Mesothelial cell of epicardium (in vitro differentiated cells): ENCODE data around the gene C17orf113. TPM values are rescaled to one million over a fixed set of nuclear protein-coding genes. Genes with fewer than 3 reads are reported as not detected.

Experiments
- DNase-seq, 2 experiments: peaks; one replicate each; pipeline ENCODE4 v3.0.0; 2021; ENCODE audit warnings: low spot score in 2 of 2; ENCODE audit not compliant: unreplicated experiment in 2 of 2
- H3K27ac Mint-ChIP-seq: 2 replicates; pipeline ENCODE4 v1.8.0; 2021; ENCODE audit warnings: mixed read lengths
- H3K27me3 Mint-ChIP-seq: 2 replicates; pipeline ENCODE4 v1.8.0; 2021; ENCODE audit warnings: low read depth, mixed read lengths
- H3K36me3 Mint-ChIP-seq: 2 replicates; pipeline ENCODE4 v1.8.0; 2021; ENCODE audit warnings: mixed read lengths
- H3K4me1 Mint-ChIP-seq: 2 replicates; pipeline ENCODE4 v1.8.0; 2021; ENCODE audit warnings: mixed read lengths
- H3K4me3 Mint-ChIP-seq: 2 replicates; pipeline ENCODE4 v1.8.0; 2021; ENCODE audit warnings: mild to moderate bottlenecking, moderate library complexity, mixed read lengths
- H3K9me3 Mint-ChIP-seq: 2 replicates; pipeline ENCODE4 v1.8.0; 2021; ENCODE audit warnings: mixed read lengths
- total RNA-seq: library from RNA; stranded (reverse); gene quantifications from 3 replicates; pipeline ENCODE4 v1.2.1, GENCODE V29; 2021
- TF ChIP-seq, protein P1 (sequence below): fragments of 200-600 bp; sonication (generic); IDR thresholded peaks from one replicate; pipeline ENCODE4 v1.5.0; 2021; ENCODE audit warnings: antibody characterized with exemption; ENCODE audit not compliant: unreplicated experiment

C17orf113 gene
- total RNA-seq, 1 donor from 2014 or later: 5.1 TPM

- peaks cover 28% of the 10 kb centered on the region for H3K27me3 Mint-ChIP-seq
- no peak overlapping the region for H3K27ac Mint-ChIP-seq
- H3K4me1 Mint-ChIP-seq: peaks cover 32% of the 10 kb centered on the region
- H3K9me3 Mint-ChIP-seq: no peaks in the 10 kb centered on the region
- no peaks in the 10 kb centered on the region for H3K36me3 Mint-ChIP-seq
- peak overlapping the region; percentile 25 for H3K4me3 Mint-ChIP-seq
- DNase-seq: no peak
- TF ChIP-seq, protein P1, sequence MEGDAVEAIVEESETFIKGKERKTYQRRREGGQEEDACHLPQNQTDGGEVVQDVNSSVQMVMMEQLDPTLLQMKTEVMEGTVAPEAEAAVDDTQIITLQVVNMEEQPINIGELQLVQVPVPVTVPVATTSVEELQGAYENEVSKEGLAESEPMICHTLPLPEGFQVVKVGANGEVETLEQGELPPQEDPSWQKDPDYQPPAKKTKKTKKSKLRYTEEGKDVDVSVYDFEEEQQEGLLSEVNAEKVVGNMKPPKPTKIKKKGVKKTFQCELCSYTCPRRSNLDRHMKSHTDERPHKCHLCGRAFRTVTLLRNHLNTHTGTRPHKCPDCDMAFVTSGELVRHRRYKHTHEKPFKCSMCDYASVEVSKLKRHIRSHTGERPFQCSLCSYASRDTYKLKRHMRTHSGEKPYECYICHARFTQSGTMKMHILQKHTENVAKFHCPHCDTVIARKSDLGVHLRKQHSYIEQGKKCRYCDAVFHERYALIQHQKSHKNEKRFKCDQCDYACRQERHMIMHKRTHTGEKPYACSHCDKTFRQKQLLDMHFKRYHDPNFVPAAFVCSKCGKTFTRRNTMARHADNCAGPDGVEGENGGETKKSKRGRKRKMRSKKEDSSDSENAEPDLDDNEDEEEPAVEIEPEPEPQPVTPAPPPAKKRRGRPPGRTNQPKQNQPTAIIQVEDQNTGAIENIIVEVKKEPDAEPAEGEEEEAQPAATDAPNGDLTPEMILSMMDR: no peak
Observed at GRCh38 chr17:42051645-42052044, 1.2 kb upstream of the C17orf113 start.

DNA sequence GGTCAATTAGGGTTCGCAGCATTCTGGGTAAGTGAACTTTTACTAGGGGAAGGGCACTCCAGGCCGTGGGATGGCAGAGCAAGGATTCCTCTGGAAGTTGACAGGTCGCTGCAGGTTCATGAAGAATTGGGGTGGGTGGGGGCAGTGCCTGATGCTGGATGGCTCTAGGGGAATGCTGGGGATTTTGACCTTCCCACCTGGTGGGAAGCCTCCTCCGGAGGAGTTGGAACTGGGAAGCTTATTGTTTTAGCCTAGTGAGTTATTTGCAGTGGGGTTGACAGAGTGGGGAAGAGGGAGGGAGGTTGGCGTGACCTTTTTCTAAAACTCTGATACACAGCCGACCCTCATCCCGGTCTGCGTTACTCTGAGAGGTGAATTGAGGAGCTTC lies 606 bp upstream of the C17orf113 start:
- DNase-seq: no peak
- Mint-ChIP-seq H3K4me3 (peak overlapping the region; percentile 66), H3K4me1 (peaks cover 32% of the 10 kb centered on the region), H3K27ac (no peak overlapping the region), H3K36me3 (no peaks in the 10 kb centered on the region), H3K27me3 (peaks cover 28% of the 10 kb centered on the region), H3K9me3 (no peaks in the 10 kb centered on the region)
- TF ChIP-seq, protein P1: no peak

DNA sequence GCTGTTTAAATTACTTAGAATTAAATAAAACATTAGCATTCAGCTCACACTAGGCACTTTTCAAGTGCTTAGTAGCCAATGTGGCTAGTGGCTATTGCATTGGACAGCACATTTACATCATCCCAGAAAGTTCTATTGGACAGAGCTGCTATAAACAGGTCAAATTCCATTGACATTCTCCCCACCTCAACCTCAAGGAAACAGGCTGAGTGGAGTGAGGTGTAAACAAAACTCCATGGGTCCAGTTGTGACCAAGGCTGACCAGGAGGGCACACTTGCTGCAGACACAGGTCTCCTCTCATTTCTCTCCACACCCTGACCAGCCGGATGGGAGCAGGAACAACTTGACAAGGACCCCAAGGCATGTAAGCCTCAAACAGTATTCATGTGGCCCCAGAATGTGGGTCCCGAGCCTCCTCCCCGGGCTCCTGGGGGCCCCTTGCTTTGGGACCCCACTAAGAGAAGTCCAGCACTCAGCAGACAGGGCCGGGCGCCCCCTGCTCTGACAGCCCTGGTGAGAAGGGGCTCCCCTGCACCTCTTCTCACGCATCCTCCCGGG lies 488 bp downstream of the C17orf113 start:
- H3K4me1 Mint-ChIP-seq: peaks cover 24% of the 10 kb centered on the region
- TF ChIP-seq, protein P1: no peak
- H3K9me3 Mint-ChIP-seq: no peaks in the 10 kb centered on the region
- H3K27me3 Mint-ChIP-seq: peaks cover 25% of the 10 kb centered on the region
- peak overlapping the region; percentile 83 for H3K4me3 Mint-ChIP-seq
- DNase-seq: no peak
- H3K27ac Mint-ChIP-seq: no peak overlapping the region
- no peaks in the 10 kb centered on the region for H3K36me3 Mint-ChIP-seq

GRCh38 chr17:42047343-42047742 lies 3.1 kb downstream of the C17orf113 start:
- H3K27ac Mint-ChIP-seq: no peak overlapping the region
- TF ChIP-seq, protein P1: no peak

DNA sequence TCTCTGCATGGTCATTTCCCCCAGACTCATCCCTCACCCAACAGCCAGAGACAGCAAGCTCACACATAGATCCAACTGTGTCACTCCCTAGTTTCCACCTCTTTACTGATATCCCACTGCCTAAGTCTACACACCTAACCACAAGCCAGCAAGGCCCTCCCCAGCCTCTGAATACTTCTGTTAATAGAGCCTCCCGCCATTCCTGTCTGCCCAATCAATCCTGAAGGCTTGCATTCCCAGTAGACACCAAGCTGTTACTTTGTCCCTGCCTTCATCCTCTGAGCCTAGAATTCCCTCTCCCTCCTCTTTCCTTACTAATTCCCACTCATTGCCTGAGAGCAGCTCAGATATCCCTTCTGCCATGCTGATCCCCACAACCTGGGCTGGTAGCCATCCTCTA lies 4.7 kb downstream of the C17orf113 start:
- Mint-ChIP-seq H3K27ac (no peak overlapping the region), H3K9me3 (no peaks in the 10 kb centered on the region), H3K4me3 (no peak overlapping the region), H3K4me1 (peaks cover 6% of the 10 kb centered on the region), H3K36me3 (no peaks in the 10 kb centered on the region), H3K27me3 (no peaks in the 10 kb centered on the region)
- TF ChIP-seq, protein P1: no peak
- no peak for DNase-seq

More at GRCh38 chr17:42047343-42047742, 3.1 kb downstream of the C17orf113 start:
- DNase-seq: no peak
- H3K9me3 Mint-ChIP-seq: no peaks in the 10 kb centered on the region
- H3K36me3 Mint-ChIP-seq: no peaks in the 10 kb centered on the region
- H3K4me1 Mint-ChIP-seq: peaks cover 12% of the 10 kb centered on the region
- peaks cover 7% of the 10 kb centered on the region for H3K27me3 Mint-ChIP-seq
- H3K4me3 Mint-ChIP-seq: no peak overlapping the region
